GM21367 (cell line): ENCODE data around the gene TMEM219.
"Not testable (repeated sequence)": the region's sequence is repeated elsewhere in the genome, so short reads cannot be mapped to it uniquely, and the experiment has no call there.

Experiments
- ATAC-seq: cut with Tn5 transposase; IDR thresholded peaks from one replicate; pipeline ENCODE4 v1.9.1; 2021; ENCODE audit not compliant: unreplicated experiment

TMEM219 gene

DNA sequence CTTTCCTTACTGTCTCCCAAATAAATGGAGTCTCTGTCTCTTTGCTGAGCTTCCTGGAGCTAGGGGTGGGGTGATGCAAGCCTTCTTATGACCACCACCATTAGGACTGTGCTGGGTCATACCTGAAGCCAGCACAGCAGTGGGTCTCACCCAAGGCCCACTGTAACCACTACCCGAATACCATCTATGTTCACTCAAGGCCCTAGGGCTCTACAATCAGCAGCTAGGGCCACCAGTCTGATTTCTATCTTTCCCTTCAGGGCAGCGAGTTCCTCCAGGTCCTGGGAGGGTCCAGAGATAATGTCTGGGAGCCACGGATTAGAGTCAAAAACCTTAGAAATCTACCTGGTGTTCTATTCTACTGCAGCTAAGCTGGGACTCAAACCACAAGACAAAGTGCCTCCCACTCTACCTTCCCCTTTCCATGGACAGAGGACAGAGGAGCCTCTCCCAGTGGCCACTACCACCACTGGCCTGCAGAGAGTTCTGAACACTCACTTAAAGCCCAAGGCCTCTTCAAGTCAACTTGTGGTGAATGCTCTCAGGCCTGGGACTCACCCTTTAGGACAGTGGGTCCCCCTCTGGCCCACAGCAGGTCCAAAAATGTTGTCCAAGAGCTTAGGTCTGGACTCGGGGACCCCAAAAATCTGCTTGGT lies 10.9 kb upstream of the TMEM219 start:
- ATAC-seq = no peak

DNA sequence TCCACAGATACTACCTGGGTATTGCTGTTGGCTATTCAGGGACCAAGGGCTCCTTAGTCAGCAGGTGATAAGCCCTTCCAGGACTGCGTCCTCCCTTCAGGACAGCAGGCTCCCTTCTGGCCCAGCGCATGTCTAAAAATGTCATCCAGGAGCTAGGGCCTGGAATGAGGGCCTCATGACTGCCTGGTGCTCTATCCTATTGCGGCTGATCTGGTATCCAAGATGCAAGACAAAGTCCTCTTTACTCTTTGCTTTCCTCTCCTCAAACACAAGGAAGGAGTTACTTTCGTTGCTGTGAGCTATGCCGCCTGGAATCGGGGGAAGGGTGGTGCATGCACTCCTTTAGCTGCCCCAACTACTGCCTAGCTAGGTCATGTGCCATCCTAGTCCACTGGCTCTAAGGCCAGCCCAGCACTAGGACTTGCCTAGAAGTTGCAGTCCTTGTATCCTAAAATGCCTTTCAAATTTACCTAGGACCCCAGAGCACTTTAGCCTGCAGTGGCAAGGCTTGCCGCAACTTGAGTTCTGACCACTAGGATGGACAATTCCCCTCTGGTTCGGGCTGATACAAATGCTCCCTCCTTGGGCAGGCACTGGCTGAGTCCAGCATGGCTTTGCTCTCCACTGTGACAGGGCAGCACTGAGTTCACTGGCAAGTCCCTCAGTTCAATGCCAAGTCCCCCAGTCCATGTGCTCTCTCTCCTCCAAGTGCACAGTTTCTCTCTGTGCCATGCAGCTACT lies 10.1 kb upstream of the TMEM219 start:
- ATAC-seq = no peak

DNA sequence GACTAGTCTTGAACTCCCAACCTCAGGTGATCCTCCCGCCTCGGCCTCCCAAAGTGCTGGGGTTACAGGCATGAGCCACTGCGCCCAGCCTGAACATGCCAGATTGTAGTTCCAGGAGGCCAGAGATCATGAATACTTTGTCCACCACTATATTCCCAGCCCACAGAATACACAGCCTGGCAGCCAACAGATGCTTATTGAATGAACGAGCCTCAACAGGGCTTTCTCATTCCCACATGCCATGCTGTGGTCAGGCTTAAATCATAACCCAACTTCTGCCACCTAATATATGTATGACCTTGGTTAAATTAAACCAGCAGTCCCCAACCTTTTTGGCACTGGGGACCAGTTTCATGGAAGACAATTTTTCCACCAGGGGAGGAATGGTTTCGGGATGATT lies 3.1 kb upstream of the TMEM219 start:
- no peak for ATAC-seq

DNA sequence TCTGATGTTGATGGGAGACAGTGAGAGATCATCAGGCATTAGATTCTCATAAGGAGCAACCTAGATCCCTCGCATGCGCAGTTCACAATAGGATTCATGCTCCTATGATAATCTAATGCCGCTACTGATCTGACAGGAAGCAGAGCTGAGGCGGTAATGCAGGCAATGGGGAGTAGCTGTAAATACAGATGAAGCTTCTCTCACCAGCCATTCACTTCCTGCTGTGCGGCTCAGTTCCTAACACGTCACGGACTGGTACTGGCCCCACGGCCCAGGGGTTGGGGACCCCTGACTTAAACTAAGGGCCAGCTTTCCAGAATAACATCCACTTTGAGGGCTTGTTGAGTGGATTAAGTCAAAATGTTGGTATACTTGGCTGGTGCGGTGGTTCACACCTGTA lies 2.6 kb upstream of the TMEM219 start:
- ATAC-seq = no peak

DNA sequence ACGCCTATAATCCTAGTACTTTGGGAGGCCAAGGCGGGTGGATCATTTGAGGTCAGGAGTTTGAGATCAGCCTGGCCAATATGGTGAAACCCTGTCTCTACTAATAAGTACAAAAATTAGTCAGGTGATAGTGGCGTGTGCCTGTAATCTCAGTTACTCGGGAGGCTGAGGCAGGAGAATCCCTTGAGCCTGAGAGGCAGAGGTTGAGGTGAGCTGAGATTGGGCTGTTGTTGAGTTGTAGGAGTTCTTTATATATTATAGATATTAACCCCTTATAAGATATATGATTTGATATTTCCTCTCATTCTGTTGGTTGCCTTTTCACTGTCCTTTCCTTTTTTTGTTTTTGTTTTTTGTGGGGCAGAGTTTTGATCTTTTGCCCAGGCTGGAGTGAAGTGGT lies 2.1 kb upstream of the TMEM219 start:
- not testable (repeated sequence) for ATAC-seq

DNA sequence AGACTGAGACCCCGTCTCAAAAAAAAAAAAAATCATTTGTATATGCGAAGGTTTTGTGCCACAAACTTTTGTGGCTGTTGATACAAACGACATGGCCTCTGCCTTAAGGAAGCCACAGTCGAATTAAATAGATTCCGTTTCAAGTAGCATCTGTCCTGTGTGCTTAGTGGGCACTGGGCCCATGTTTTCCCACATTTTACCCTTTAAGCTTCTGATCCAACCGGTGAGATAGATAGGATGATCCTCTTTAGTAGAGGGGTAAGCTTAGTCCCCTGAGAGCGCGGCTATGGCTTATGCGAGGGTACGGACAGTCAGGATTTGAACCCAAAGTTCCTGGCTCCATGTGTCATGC lies 776 bp upstream of the TMEM219 start:
- no peak for ATAC-seq

DNA sequence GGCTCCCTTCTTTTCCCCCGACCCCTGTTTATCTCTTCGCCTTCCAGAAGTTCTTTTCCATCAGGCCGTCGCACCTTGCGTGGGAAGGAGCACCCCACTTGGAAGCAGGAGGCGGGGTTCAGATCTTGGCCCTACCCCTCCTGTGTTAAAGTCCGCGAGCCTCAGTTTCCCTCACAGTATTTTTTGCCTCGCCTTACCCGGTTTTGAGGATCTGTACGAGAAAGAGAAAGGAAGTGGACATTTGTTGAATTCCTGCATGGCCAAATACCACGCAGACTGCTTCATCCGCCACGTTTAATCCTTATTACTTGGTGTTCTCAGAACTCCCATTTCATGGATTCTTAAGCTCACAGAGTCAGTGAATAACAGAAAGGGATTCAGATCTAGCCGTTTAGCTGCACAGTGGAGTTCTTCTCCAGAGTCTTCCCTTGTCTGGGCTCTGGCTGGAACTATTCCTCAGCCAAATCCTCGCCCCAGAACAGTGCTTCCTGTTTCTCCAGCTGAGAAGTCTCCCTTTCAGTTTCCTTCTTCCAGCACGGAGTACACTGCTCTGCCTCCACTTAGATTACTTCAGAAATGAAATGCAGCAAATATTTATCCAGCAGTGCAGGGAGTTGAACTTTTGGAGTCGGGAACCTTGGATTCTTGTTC lies 590 bp downstream of the TMEM219 start:
- ATAC-seq = no peak

DNA sequence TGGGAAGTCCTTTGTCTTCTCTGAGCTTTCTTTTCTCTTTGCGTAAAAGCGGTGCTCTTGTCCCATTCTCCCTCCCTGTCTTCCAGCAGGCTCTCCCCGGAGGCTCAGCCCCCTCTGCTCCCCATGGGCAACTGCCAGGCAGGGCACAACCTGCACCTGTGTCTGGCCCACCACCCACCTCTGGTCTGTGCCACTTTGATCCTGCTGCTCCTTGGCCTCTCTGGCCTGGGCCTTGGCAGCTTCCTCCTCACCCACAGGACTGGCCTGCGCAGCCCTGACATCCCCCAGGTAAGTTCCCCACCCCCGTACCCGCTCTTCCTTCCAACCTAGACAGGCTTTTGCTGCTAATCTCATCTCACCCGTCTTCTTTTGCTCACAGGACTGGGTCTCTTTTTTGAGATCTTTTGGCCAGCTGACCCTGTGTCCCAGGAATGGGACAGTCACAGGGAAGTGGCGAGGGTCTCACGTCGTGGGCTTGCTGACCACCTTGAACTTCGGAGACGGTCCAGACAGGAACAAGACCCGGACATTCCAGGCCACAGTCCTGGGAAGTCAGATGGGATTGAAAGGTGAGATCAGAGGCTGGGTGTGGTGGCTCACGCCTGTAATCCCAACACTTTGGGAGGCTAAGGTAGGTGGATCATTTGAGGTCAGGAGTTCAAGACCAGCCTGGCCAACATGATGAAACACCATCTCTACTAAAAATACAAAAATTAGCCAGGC lies 1.3 kb downstream of the TMEM219 start:
- no peak for ATAC-seq

DNA sequence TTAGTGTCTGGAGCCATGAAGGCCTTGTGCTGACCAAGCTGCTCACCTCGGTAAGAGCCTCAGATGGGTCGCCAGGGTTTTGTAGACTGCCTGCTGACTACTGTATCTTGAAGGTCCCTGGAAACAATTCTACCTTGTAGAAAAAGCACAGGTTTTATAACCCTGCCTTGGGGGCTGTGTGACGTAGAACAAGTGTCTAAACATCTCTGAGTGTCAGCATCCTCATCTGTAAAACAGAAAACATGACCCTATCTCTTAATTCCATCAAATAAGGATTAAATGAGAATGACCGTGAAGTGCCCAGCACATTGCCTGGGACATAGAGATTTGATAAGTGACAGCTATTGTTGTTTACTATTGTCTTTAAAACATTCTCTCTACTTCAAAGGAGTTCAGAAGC lies 6.3 kb downstream of the TMEM219 start:
- no peak for ATAC-seq

DNA sequence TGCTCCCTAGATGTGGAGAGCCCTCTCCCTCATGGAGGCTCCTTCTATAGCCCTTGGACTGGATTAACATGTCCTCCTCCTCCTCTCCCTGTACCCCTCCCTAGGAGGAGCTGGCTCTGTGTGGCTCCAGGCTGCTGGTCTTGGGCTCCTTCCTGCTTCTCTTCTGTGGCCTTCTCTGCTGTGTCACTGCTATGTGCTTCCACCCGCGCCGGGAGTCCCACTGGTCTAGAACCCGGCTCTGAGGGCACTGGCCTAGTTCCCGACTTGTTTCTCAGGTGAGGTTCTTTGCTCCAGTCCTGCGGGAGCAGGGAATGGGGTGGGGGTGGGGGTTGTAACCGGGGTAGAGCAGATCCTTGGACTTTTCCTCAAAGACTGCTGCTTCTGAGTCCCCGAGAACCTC lies 9.4 kb downstream of the TMEM219 start:
- ATAC-seq = no peak

DNA sequence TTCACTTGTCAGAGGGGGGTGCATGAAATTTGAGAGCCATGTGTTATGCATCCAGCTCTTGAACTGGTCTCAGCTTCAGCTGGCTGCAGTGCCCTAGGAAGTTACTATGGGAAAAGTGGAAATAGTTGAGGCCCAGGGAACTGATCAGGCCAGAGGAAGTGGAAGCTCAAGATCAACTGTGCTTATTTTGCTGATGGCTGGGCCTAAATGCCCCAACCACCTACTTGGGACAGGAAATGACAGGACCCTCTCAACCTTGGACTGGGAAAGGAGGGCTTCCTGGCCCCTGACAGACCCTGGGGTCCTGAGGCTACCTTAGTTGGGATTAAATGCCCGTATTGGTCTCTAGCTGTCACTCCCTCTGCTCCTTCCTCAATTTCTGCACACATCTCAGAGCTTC lies 10.6 kb downstream of the TMEM219 start:
- no peak for ATAC-seq

DNA sequence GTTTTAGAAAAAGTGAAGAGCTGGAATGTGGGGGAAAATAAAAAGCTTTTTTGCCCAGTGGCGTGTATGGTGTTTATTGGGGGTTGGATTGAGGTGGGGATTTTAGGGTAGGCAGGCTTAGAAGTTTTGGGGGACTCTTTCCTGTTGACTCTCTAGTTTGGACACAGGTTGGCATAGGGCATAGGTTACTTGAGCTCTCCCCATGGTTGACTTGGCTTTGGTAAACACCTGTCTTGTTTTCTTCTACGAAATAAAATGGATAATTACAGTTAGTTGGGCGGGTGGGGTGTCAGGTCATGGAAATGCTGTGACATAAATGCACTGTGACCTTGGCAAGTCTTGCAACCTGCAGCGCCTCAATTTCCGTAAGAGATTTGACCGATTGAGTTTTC lies 11.1 kb downstream of the TMEM219 start:
- ATAC-seq = no peak

DNA sequence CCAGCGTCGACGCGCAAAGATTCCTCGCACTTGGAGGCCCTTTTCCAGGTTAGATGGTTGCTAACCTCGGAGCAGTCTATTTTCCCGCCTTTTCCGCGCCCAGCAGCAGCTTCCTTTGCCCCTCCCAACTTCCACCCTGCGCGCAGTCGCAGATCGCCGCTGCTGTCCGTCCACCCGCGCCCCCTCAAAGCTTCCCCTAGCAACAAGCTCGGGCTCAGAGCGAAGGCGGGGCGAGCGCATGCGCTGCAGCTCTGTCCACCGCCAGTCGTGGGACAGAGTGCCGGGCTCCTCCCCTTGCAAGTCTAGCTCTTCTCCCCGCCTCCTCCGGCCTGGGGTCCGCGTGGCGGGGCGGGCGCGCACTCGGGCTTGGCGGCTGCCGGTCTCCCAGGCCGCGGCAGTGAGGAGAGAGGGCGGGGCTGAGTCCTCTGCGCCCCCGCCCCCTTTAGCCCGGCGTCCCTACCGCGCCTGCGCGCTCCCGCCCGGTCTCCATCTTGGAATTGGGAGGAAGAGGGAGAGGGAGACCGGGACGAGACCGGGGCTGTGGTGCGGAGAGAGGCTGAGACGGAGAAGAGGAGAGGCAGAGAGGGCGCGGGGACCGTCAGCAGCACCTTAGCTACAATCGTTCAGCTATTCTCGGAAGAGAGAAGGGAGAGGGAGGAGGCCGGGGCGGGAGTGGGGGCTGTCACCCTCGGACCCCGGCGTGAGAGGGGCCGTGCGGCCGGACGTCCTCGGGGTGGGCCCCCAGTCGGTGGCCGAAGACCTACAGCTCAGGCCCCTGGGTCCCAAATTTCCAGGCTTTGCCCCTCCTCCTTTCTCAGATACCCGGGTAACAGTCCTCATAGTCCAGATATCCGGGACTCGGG lies 11.7 kb downstream of the TMEM219 start, which contains the start of gene TAOK2:
Gene TAOK2 (plus strand): TSS at position 485 of the 863 bp plus-strand sequence. CDS start 3,905 bp downstream, outside the sequence.
- peak; percentile 84 for ATAC-seq

DNA sequence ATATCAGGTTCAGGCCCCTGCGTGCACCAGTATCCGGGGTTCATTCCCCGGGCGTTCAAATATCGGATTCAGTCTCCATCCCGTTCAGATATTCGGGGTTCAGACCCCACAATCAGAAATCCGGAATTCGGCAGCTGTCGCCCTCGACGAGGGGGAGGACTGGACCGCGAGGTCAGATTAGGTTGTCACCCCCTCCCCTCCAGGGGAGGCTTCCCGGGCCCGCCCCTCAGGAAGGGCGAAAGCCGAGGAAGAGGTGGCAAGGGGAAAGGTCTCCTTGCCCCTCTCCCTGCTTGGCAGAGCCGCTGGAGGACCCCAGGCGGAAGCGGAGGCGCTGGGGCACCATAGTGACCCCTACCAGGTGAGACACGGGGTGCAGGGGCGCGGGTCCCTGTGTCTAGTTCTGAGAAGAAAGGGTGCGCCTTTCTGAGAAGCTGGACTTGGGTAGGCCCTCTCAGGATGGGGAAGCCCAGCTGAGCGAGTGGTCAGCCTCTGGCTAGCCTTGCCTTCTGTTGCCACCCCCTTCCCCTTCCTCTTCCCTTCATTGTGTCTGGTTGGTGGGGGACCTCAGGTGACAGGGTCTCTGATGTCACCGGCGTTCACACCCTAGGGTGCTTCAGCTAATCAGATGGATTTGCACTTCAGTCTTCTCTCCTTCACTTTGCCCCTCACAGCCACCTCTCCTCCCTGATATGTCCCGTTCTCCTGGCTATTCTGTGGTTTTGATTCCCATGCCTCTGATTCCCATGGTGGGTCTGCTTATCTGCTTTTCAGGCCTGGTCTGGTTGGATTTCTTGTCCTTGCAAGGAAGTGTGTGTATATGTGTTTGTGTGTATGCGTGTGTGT lies 12.6 kb downstream of the TMEM219 start:
- ATAC-seq = no peak

DNA sequence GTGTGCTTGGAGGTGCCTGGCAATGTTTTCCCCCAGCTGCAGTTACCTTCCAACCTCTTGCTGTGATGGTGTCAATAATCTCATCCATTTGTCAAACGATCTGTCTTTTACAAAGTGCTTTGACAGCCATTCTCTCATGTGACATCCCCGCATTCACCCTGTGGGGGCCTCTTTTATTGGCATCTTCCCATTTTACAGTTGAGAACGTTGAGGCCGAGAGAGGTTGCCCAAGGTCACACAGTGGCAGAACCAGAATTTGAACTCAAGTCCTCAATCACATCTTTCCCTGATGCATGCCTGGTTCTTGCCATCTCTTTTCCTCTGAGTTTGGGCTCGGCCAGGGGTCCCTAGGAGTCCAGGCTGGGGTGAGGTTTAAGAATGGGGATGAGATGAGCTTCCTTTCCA lies 13.3 kb downstream of the TMEM219 start:
- ATAC-seq = no peak

DNA sequence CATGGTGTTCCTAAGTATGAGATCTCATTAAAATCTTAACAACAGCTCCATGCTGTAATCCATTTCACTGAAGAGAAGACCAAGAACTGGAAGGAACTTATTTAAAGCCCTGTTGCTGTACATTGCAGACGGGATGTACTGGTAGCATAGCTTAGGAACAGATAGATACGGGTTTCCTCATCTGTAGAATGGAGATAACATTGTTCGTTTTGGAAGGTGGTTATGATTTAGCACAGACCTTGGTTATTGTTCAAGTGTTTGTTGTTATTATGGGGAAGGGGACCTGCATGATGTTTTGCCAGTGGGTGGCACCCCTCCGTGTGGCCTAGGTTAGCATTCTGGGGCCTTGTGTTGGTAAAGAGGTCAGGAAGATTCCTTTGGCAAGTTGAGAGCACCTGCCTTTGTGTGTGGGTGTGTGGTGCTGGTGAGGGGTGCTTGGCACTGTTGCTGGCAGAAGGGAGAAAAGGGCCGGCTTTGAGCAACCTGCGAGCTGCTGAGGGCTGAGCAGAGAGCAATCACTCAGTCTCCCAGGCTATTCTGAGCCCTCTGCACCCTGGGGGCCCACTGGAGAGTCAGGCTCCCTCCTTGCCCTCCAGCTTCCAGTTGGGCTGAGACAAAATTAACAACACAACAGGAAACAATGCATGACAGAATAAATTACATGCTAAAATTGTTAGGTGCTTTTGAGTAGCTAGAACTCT lies 14.1 kb downstream of the TMEM219 start:
- no peak for ATAC-seq

DNA sequence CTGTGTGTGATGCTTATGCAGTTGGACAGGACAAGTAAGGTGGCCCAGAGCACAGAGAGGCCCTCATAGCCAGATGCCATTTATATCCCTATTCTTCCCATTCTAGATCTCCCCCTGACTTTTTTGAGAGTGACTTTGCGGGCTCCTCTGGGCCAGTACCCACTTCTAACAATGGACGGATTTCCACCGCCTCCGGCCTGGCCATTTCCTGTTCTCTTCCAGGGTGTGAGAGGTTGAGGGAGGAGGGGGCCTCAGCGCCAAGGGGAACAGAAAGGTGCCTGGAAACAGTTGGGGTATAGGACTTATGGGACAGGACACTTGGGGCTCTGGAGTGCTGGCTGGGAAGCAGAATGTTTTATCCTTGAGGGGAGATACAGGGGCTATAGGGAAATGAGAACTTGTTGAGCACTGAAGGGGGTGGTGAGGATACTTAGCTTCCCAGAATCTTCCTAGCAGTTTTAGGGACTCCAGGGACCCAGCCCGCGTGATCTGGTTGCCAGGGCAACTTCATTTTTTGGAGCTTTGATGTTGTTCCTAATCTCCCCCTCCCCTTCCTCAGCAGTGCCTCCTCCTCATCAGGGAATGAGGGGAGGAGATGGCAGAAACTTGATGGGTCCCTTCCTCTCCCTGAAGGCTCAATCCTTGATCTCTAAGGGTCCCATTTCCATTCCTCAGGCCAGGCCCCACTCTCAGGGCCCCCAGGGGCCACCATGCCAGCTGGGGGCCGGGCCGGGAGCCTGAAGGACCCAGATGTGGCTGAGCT lies 15.4 kb downstream of the TMEM219 start:
- ATAC-seq = no peak

DNA sequence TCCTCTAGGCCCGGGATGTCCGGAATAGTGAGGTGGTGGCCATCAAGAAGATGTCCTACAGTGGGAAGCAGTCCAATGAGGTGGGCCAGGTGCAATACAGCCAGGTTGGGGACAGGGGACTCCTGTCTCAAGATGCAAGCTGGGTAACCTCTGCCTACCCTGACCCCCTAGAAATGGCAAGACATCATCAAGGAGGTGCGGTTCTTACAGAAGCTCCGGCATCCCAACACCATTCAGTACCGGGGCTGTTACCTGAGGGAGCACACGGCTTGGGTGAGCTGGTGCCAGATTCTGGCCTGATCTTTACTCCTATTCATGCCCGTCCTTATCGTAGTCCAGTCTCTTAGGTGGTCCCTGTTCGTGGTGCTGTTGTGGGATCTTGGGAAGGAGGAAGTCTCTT lies 16.2 kb downstream of the TMEM219 start:
- ATAC-seq = no peak
